Stimulated activated CD8-positive, alpha-beta memory T cell treated with anti-CD3 and anti-CD28 coated beads, Interleukin-15, amount 100 ng/mL, for 24 hours (primary cell): ENCODE measurements around the gene PCNA.
A peak's percentile ranks its signal among the peaks of the same experiment; 100 is the strongest.
"Not testable (repeated sequence)": the region's sequence is repeated elsewhere in the genome, so short reads cannot be mapped to it uniquely, and the experiment has no call there.

Source experiments
- DNase-seq: peaks from one replicate; pipeline ENCODE4 v3.0.0-alpha.2; 2020; ENCODE audit warnings: low read depth

Gene PCNA

DNA sequence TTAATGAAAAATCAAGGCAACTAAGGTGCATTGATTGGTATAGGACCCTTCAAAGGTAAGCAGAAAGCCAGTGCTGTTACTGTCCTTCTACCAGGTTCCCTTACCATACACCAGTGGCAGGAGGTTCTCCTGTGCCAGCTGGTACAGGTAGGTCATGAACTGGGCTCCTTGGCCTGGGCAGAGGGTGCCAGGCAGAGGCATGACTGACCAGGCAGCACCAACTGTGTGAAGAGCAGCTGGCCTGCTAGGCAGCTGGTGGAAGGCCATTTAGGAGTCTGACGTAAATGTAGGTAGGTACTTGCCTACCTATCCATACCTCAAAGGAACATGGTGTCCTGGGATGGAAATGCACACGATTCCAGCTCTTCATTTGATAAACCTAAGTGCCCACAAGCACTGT, 23.3 kb downstream of the PCNA start:
- DNase-seq: no peak

DNA sequence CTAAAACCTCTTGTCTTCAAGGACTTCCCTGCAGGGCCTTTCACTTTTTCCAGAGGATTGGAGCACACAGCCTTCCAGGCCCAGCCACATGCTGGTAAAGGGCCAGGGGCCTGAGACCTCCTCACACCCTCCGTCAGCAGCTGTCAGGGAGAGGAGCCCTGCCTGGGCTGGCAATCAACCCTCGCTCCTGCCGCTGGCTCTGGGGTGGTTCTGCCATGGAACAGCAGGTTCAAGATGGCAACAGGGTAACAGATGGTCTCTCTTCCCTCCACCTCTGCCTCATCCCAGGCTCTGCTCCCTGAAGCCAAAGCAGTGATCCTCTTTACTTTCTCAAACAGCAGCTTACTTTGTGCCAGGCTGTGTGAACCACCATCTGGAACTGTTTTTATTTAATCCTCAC, 23.8 kb downstream of the PCNA start:
- DNase-seq: no peak

DNA sequence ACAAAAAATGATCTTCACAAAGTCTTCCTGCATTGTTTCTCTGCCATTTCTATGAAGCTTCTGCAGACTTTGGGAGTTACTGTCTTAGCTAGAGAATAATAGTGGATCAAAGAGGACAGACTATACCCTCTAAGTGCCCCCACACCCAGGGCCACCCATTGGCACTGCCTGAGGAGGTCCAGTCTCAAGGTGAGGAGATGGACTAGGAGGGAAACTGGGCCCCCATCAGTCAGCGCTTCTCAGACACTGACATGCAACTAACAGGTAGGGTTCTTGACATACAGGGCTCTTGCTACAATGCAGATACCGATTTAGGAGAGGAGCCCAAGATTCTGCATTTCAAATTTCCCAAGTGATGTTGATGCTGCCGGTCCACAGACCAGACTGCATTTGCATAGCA, 24.3 kb downstream of the PCNA start:
- no peak for DNase-seq

DNA sequence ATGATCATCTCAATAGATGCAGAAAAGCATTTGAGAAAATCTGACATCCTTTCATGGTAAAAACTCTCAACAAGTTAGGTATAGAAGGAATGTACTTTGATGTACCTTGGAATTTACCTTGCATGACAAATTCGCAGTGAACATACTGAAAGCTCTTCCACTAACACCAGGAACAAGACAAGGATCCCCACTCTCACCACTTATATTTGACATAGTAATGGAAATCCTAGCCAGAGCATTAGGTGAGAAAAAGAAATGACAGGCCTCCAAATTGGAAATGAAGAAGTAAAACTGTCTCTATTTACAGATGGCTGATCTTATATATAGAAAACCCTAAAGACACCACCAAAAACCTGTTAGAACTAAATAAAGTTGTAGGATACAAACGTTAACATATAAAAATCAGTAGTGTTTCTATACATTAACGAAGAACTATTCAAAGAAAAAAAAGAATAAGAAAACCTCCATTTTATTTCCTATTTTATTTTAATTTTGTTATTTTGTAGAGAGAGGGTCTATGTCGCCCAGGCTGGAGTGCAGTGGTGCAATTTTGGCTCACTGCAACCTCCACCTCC, 26.9 kb downstream of the PCNA start:
- no peak for DNase-seq

DNA sequence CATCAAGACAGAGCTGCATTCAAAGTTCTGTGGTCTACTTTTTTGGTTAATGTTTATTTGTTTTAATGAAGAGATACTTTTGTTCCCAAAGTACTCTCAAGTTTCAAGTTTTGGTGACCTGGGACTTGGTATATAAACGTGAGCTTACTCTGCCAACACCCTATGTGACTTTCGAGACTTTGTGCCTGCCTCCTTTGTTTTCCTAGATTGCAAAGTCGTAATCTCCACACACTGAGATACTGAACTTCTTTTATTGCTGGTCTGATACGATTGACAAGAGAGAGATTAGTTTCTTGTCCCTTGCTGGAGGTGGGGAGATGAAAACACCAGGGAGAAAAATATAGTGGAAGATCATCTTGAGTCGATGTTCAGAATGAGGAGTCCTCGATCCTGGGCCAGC, 27.9 kb downstream of the PCNA start:
- DNase-seq: no peak

DNA sequence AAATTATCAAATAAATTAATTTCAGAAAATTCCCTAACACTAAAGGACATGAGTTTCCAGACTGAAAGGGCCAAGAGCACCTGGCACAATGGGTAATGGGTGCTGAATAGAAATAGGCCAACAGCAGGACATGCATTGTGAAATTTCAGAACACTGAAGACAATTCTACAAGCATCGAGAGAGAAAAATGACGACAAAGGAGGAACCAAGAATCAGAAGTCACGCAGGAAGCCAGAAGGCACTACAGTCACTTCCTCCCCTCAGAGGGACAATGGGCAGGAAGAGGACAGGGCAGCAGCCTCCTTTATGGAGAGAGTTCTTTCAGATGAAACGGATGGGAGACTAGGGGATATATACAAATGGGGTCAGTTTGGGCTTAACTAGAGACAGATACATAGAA, 29.6 kb downstream of the PCNA start:
- DNase-seq: no peak

DNA sequence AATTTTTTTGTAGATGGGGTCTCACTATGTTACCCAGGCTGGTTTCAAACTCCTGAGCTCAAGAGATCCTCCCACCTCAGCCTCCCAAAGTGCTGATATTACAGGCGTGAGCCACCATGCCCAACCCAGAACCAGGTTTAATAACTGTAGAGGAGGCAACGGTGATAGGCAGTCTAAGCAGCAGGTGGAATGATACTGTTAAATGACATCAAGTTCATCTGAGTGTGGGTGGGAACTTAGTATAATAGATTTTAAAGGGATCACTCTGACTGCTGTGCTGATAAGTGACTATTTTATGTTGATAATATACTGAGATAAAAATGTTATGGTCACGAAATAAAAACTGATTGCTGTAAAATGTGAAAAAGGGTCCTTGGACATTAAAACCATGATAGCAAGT, 31.1 kb downstream of the PCNA start:
- DNase-seq: no peak

DNA sequence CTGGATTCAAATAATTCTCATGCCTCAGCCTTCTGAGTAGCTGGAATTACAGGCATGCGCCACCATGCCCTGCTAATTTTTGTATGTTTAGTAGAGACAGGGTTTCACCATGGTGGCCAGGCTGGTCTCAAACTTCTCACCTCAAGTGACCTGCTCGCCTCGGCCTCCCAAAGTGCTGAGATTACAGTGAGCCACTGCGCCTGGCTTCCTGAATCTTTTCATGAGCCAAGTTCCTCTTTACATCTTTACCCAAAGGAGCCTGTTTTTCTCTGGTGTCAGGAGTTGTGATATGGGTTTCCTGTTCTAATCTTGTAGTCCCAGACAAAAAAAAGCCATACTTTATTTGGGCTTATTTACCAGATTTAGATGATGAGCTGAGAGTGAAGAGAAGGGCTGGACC, 34.4 kb downstream of the PCNA start:
- no peak for DNase-seq

DNA sequence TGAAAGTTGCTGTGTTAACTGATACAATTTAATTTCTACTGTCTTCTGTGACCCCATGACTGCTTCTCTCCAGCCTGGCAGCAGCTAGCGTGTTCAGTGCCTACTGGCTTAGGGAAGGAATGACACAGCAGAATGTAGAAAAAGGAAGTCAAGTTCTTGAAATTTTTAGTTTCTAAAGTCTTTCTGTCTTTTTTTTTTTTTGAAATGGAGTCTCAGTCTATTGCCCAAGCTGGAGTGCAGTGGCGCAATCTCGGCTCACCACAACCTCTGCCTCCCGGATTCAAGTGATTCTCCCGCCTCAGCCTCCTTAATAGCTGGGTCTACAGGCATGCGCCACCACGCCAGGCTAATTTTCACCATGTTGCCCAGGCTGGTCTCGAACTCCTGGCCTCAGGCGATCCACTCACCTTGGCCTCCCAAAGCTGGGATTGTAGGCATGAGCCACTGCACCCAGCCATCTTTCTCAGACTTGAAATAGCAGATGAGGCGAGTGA, 39.3 kb downstream of the PCNA start:
- no peak for DNase-seq

DNA sequence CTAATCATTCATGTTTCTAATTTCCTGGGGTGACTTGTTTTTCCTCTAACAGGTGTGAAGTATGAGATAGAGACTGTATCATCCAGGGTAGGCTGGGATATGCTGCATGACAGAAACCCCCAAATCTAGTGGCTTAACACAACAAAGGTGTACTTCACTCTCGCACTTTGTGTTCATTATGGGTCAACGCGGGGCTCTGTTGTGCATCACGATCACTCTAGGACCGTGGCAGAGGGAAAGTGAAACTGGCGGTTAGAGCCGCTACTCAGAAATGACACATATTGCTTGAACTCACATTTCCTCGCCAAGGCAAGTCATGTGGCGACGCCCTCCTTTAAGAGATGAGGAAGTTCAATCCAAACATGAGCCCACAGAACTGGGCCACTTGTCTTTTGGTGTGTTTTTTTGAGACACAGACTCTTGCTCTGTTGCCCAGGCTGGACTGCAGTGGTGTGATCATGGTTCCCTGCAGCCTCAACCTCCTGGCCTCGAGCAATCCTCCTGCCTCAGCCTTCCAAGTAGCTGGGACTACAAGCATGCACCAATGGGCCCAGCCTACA, 41.3 kb downstream of the PCNA start:
- DNase-seq: peak; percentile 26

DNA sequence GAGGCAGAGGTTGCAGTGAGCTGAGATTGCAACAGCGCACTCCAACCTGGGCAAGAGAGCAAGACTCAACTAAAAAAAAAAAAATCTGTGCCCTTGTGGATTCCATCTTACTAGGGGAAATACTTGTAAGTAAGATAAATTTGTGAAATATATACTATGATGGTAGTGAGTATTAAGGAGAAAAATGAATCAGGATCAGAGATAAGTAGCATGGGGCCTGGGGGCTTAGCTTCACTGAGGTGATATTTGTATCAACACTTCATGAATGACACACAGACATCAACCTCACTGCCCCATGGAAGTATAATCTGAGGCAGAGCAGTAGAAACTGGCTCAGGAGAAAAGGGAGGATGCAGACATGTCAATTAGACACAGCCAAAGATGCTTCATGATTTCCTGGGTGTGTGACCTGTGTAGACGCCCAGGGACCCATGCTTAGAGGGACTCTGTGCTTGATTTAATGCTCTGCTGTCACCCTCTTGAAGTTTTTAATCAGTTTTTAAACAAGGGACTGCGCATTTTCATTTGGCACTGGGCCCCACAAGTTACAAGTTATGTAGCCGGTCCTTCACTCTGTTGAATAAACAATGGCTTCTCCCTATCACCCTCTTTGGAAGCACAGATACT, 41.9 kb downstream of the PCNA start:
- DNase-seq: no peak

DNA sequence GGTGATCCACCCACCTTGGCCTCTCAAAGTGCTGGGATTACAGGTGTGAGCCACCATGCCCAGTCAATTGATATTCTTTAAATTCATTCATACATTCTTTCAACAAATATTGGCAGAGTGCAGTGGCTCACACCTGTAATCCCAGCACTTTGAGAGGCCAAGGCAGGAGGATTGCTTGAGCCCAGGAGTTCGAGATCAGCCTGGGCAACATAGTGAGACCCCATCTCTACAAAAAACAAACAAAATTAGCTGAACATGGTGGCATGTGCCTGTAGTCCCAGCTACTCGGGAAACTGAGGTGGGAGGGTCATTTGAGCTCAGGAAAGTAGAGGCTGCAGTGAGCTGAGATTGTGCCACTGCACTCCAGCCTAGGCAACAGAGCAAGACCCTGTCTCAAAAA, 42.8 kb downstream of the PCNA start:
- not testable (repeated sequence) for DNase-seq

DNA sequence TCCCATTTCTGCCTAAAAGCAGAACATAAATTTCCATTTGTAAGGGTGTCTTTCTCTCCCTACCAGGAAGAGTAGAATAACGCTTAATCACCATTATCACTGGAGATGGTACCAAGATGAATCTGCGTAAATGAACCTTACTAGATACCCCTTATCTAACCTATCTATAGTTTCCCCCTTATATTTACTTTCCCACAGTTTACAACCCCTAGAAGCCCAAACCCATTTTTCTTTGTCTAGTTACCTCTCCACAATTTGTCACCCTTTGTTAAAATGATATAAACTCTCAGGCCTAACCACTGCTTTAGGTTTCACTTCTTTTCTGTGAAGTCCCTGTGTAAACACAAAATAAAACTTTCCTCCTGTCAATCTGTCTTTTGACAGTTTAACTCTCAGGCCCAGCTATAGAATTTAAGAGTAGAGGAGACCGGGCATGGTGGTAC, 45.5 kb downstream of the PCNA start:
- DNase-seq: no peak

DNA sequence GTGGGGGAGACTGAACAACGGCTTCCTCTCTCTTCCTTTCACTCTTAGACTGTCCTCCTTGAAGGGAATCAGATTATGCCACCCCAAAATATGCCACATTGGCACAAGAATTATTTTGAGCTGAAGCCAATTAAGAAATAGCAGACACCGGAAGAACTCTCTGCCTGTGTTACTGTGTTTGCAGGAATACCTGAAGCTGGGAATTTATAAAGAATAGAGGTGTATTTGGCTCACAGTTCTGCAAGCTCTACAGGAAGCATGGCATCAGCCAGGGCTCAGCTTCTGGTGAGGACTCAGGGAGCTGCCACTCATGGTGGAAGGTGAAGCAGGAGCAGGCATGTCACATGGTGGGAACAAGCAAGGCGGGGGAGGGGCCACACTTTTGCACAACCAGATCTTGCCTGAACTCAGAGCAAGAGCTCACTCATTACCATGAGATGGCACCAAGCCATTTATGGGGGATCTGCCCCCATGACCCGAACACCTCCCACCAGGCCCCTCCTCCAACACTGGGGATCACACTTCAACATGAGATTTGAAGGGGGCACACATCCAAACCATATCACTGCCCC, 46.0 kb downstream of the PCNA start:
- no peak for DNase-seq

DNA sequence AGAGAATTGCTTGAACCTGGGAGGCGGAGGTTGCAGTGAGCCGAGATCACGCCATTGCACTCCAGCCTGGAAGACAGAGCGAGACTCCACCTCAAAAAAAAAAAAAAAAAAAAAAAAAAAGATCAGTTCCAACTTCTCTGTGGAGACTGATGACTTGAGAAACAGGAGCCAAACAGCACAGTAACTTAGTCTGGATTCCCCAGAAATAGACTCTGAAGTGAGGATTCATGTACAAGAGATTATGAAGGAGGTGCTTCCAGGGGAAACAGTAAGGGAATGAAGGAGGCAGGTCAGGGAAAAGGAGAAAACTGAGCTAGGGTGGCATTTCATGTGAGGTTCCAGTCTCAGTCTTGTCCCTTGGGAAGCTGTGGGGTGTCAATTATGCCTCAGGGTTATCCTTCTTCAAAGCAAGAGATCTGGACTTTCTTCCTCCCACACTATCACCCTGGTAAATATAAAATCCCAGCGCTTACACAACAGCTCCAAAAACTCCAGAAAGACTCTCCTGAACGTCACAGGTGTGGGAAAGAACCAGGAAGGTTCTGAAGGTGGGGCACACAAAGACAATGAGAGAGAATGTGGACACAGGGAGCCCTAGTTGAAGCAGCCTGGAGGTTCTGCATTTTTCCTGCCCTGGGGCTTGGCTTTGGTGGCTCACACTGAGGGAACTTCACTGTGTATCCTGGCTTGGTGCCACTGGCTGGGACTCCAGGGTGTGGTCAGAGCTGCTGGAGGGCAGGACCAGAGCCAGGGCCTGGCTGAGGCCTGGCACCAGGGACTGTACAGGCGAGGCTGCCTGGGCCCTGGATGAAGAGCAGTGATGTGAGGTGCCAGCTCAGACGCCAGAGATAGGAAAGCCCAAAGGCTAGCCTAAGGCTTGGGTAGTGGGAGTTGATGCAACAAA, 46.8 kb downstream of the PCNA start:
- DNase-seq: no peak

DNA sequence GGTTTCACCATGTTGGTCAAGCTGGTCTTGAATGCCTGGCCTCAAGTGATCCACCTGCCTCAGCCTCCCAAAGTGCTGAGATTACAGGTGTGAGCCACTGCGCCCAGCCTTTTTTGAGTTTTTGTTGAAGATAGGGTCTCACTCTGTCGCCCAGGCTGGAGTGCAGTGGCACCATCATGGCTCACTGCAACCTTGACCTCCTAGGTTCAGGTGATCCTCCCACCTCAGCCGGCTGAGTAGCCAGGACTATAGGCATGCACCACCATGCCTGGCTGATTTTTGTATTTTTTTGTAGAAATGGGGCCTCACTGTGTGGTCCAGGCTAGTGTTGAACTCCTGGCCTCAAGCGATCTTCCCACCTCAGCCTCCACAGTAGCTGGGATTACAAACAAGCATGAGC, 47.8 kb downstream of the PCNA start:
- not testable (repeated sequence) for DNase-seq

DNA sequence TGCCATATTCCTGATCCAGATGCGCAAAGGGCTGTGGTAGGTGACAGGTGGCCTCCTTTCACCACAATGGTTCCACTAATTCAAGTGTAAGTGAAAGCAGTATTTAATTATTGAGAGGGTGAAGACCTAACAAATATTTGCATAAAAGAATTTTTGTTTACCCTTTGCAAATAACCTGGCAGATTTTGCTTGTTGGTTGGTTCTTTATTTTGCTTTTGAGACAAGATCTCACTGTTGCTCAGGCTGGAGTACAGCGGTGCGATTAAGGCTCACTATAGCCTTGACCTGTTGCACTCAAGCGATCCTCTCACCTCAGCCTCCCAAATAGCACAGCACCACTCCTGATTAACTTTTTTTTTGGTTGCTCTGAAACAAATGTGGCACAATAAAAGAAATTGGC, 49.2 kb downstream of the PCNA start:
- no peak for DNase-seq

DNA sequence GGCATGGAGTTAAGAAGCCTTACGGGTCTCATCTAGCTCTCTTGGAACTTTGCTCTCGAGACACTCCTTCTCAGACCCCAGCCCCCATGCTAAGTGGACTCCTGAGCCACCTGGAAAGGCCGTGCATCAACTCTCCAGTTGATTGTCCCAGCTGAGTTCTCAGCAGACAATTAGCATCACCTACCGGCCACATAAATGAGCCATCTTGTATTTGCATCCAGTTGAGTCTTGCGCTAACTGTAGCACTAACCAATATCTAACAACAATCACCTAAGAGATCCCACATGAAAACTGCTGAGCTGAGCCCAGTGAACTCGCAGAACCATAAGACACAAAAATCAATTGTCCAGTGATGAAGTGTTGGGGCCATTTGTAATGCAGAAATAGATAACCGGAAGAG, 49.7 kb downstream of the PCNA start:
- no peak for DNase-seq

DNA sequence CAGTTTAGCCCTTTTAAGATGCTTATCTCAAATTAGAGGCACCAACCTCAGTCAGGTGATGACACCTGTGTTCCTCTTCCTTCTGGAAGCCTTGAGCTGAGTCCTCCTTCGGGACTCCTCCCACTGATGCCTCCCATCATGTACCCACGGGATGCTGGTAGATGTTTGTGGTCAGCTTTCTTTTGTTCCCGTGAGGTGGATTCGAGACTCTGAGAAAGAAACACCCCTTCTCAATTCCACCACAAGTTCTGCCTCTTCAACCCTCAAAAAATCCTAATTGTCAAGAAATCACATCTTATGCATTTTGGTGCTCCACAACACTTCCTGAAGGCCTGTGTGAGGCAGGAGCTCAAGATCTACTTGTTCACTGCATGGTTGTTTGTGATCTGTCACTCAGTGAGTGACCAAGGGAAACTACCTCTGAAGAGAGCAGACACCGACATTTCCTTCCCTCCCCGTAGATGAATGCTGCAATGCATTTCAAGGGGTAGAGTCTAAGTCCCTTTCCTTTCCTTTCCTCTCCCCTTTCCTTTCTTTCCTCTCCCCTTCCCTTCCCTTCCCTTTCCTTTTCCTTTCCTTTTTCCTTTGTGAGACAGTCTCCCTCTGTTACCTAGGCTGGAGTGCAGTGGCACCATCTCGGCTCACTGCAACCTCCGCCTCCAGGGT, 50.5 kb downstream of the PCNA start:
- DNase-seq: no peak

DNA sequence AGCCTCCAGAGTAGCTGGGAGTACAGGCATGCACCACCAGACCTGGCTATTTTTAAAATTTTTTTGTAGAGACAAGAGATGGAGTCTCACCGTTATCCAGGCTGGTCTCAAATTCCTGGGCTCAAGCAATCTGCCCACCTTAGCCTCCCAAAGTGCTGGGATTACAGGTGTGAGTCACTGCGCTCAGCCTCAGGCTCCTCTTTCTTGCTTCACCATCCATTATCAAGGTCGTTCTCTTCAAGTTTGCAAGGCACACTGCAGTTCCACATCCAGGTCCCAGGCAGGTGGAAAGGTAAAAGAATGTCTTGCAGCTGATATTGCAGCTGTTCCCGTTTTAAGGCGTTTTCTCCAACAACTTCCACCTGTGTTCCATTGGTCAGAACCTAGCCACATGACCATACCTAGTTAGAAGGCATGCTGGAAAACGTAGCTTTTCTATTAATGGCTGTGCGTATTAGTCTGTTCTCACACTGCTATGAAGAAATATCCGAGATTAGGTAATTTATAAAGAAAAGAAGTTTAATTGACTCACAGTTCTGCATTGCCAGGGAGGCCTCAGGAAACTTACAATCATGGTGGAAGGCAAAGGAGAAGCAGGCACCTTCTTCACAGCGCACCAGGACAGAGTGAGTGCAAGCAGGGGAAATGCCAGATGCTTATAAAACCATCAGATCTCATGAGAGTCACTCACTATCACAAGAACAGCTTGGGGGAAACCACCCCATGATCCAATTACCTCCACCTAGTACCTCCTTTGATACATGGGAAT, 51.7 kb downstream of the PCNA start:
- DNase-seq: no peak

DNA sequence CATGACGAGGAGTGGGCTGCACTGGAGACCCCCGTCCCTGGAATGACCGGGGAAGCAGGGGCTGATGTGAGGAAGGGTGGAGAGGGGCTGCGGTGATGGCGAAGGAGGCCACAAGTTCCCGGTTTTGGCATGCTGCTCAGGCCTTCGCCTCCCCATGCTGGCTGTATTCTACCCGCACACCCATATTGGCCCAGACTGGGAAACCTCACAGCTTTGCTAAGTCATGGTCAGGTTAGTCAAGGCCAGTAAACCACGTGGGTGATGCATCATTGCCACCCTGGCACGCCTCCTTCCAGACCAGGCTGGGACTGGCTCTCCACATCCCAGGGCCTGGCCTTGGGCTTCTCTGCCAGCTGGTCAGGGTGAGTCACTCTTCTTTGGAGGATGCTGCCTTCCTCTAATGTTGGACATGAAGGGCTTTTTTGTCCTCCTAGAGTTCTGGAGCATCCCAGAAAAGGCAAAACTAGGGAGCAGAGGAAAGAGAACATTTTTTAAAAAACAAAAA, 53.8 kb downstream of the PCNA start:
- no peak for DNase-seq
